ENCODE measurements around the gene RFNG.

RFNG gene

GRCh38 chr17:82076785-82077591 is 25.4 kb upstream of the RFNG start:
- no peak for DNase-seq (ENCODE audit: low spot score)
- no peak for TF ChIP-seq CTCF (IDR thresholded peaks at IDR 0.05; ENCODE audit: extremely low read depth, insufficient read depth, missing control alignments)
- in situ Hi-C loops (cut with MboI; ENCODE audit: low pct_unique_long_range_greater_than_20kb, low sequenced_read_pairs, unreplicated experiment): no loop called here

DNA sequence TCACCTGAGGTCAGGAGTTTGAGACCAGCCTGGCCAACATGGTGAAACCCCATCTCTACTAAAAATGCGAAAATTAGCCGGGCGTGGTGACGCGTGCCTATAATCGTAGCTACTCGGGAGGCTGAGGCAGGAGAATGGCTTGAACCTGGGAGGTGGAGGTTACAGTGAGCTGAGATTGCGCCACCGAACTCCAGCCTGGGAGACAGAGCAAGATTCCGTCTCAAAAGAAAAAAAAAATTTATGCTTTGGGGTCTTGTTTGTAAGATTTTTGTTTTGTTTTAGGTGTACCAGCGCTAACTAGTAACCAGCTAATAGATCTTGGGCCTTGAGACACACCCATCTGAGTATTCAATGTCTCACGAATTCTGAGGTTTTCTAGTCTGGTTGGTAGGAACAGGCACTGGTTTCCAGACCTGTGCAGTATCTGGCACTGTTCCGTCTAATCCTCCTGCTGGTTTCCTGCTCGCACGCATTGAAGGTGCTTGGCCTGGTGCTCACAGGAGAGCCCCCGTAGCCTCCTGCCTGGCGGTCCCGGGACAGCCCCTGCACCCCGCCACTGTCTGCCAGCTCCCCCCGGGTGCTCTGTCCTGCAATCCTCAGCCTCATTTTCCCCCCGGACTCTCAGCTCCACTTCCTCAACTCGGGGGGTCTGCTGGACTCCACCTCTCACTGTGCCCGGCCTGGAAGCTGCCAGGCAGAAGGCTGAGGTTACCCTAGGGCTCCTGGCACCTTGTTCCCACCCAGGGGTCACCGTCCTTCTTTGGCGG is 24.6 kb upstream of the RFNG start:
- in situ Hi-C loops (cut with MboI; ENCODE audit: low pct_unique_long_range_greater_than_20kb, low sequenced_read_pairs, unreplicated experiment): no loop called here
- no peak for TF ChIP-seq CTCF (IDR thresholded peaks at IDR 0.05; ENCODE audit: extremely low read depth, insufficient read depth, missing control alignments)
- DNase-seq (ENCODE audit: low spot score): no peak

GRCh38 chr17:82073446-82073845 is 21.8 kb upstream of the RFNG start:
- in situ Hi-C loops (cut with MboI; ENCODE audit: low pct_unique_long_range_greater_than_20kb, low sequenced_read_pairs, unreplicated experiment): no loop called here
- DNase-seq (ENCODE audit: low spot score): no peak

DNA sequence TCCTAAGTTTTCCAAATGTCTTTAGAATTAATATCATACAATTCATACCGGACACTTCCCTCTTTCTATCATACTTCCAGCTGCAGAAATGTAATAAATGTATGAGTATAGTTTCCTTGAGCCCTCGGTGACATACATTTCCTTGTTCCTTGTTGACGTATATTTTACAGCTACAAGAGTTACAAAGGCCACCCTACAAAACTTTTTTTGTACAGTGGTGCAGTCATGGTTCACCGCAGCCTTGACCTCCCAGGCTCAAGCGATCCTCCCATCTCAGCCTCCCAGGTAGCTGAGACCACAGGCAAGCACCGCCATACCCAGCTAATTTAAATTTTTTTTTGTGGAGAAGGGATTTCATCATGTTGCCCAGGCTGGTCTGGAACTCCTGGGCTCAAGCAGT is 21.2 kb upstream of the RFNG start:
- DNase-seq (ENCODE audit: low spot score): no peak
- no peak for TF ChIP-seq CTCF (IDR thresholded peaks at IDR 0.05; ENCODE audit: extremely low read depth, insufficient read depth, missing control alignments)
- in situ Hi-C loops (cut with MboI; ENCODE audit: low pct_unique_long_range_greater_than_20kb, low sequenced_read_pairs, unreplicated experiment): no loop called here

More at GRCh38 chr17:82073446-82073845, 21.8 kb upstream of the RFNG start:
- TF ChIP-seq CTCF (IDR thresholded peaks at IDR 0.05; ENCODE audit: extremely low read depth, insufficient read depth, missing control alignments): no peak

DNA sequence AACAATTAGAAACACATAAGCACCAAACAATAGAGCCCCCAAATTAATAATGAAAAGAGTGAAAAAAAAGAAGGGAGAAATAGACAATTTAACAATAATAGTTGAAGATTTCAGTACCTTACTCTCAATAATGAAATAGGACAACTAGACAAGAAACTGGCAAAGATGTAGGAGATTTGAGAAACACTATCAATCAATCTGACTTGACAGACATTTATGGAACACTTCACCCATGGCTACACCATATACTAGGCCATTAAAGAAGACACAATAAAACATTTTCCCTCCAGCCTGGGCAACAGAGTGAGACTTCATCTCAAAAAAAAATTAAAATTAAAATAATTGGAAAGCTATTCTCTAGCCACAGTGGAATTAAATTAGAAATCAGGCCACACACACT is 19.0 kb upstream of the RFNG start:
- TF ChIP-seq CTCF (IDR thresholded peaks at IDR 0.05; ENCODE audit: extremely low read depth, insufficient read depth, missing control alignments): no peak
- no peak for DNase-seq (ENCODE audit: low spot score)
- in situ Hi-C loops (cut with MboI; ENCODE audit: low pct_unique_long_range_greater_than_20kb, low sequenced_read_pairs, unreplicated experiment): no loop called here

DNA sequence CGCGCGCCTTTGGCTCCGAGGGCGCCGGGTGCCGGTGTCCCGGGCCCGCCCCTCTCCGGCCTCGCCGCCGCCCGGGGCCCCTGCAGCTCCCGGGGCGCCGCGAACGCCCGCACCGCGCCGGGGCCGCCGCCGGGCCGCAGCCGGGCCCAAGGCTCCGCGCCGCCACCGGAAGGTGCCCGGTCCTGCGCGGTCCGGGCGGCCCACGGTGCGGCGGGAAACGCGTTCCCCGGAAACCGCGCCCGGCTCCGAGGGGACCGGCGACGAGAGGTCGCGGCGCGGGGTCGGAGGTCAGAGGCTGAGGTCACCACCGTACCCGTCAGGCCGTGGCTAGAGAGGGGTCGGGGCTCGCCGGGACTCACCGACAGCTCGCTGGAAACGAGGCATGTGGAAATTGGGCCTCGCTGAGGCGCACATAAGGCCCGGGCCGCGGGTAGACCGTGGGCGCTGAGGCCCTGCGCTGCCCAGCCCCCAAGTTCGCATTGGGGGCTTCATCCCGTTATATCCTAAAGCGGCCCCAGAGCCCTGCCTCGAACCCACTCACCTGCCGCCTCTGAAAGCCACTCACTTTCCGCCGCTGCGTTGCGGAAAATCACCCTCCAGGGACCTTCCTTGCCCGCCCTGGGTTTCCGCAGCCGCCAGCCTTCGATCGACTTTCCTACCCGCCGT is 14.2 kb upstream of the RFNG start, which contains the start of gene DUS1L:
Gene DUS1L, minus strand, starts transcription at position 167 of the 666 bp plus-strand sequence. CDS start 745 bp downstream, outside the sequence.
- TF ChIP-seq CTCF (IDR thresholded peaks at IDR 0.05; ENCODE audit: extremely low read depth, insufficient read depth, missing control alignments): no peak
- DNase-seq (ENCODE audit: low spot score): peak; percentile 96
- in situ Hi-C loops (cut with MboI; ENCODE audit: low pct_unique_long_range_greater_than_20kb, low sequenced_read_pairs, unreplicated experiment): no loop called here
